T-cell (primary cell): ENCODE data around the gene ONECUT1. TPM values are rescaled to one million over a fixed set of nuclear protein-coding genes. Genes with fewer than 3 reads are reported as not detected.

Experiments used
- ATAC-seq, 4 experiments: fragments of 200-7000 bp in 3 of 4; fragments of 150-1000 bp in 1 of 4; cut with Tn5 transposase; replicated peaks in 1 of 4; 1 replicate in 3 of 4; 2 replicates in 1 of 4; pipeline ENCODE4 v1.10.0; 2021; ENCODE audit warnings: moderate library complexity in 3 of 4, mild to moderate bottlenecking in 2 of 4, moderate number of reproducible peaks in 1 of 4
- CTCF ChIA-PET, 2 donors: fragments of 300-600 bp; sonication (Branson Sonifier 250); formaldehyde crosslinking; loops; one replicate each; lab custom pipeline; 2022; ENCODE audit warnings: antibody characterized with exemption in 2 of 2; lab: Charles Lee
- POLR2A ChIA-PET, 2 donors: fragments of 300-600 bp; sonication (Branson Sonifier 250); formaldehyde crosslinking; loops; one replicate each; lab custom pipeline; 2022; ENCODE audit warnings: antibody characterized with exemption in 2 of 2; lab: Charles Lee
- DNase-seq, 35 experiments: peaks; one replicate each; pipeline versions ENCODE4 v3.0.0 to v3.0.0-alpha.2; 2013 to 2023
- H3K27ac ChIP-seq: one replicate; pipeline ENCODE4 v1.5.1; 2013; ENCODE audit warnings: low read length
- H3K27me3 ChIP-seq, 2 experiments: replicated peaks in 1 of 2; 1 replicate in 1 of 2; 2 replicates in 1 of 2; pipeline versions ENCODE4 v1.6.1 to v1.7.0; 2013; ENCODE audit warnings: low read length in 1 of 2, mixed read lengths in 1 of 2; ENCODE audit not compliant: control insufficient read depth in 2 of 2, insufficient read depth in 2 of 2; ENCODE audit errors: extremely low read depth in 1 of 2
- H3K36me3 ChIP-seq, 2 donors: 1 replicate in 1 of 2; 2 replicates in 1 of 2; pipeline versions ENCODE4 v1.6.1 to v1.7.0; 2013; ENCODE audit warnings: low read length in 1 of 2; ENCODE audit not compliant: control insufficient read depth in 2 of 2, insufficient read depth in 1 of 2; ENCODE audit errors: extremely low read depth in 1 of 2
- H3K4me1 ChIP-seq, 2 experiments: 1 replicate in 1 of 2; 2 replicates in 1 of 2; pipeline versions ENCODE4 v1.6.1 to v1.7.0; 2013; ENCODE audit warnings: low read length in 2 of 2, mixed read lengths in 1 of 2; ENCODE audit not compliant: insufficient read depth in 2 of 2, control insufficient read depth in 1 of 2; ENCODE audit errors: extremely low read depth in 1 of 2
- H3K4me3 ChIP-seq, 2 donors: 1 replicate in 1 of 2; 2 replicates in 1 of 2; pipeline versions ENCODE4 v1.5.1 to v1.7.0; 2013; ENCODE audit warnings: mild to moderate bottlenecking in 2 of 2, low read length in 1 of 2, moderate library complexity in 1 of 2; ENCODE audit not compliant: control insufficient read depth in 1 of 2; ENCODE audit errors: extremely low read depth in 1 of 2
- H3K9me3 ChIP-seq: 2 replicates; pipeline ENCODE4 v1.7.0; 2013
- H3K27ac Mint-ChIP-seq, 2 donors: one replicate each; pipeline ENCODE4 v1.8.0; 2020 to 2021; ENCODE audit warnings: mild to moderate bottlenecking in 2 of 2, mixed read lengths in 2 of 2
- H3K27me3 Mint-ChIP-seq, 2 donors: one replicate each; pipeline ENCODE4 v1.8.0; 2021 to 2022; ENCODE audit warnings: mixed read lengths in 2 of 2
- H3K36me3 Mint-ChIP-seq: one replicate; pipeline ENCODE4 v1.8.0; 2021; ENCODE audit warnings: mixed read lengths
- H3K4me1 Mint-ChIP-seq, 3 donors: one replicate each; pipeline ENCODE4 v1.8.0; 2020 to 2022; ENCODE audit warnings: mixed read lengths in 3 of 3, mild to moderate bottlenecking in 1 of 3
- H3K4me3 Mint-ChIP-seq, 3 donors: one replicate each; pipeline ENCODE4 v1.8.0; 2020 to 2022; ENCODE audit warnings: mild to moderate bottlenecking in 3 of 3, mixed read lengths in 3 of 3, moderate library complexity in 3 of 3
- H3K9me3 Mint-ChIP-seq, 3 donors: one replicate each; pipeline ENCODE4 v1.8.0; 2020 to 2022; ENCODE audit warnings: mixed read lengths in 3 of 3
- WGBS: methylation state at CpG from one replicate; pipeline ENCODE4 v1.1.5; 2013; ENCODE audit warnings: missing lambda C conversion rate; ENCODE audit not compliant: insufficient coverage; 5-methylcytosine and 5-hydroxymethylcytosine counted together
- total RNA-seq, 35 experiments: library from RNA in 6 of 35; stranded (reverse) in 6 of 35; fragments of 120-200 nt in 1 of 35; gene quantifications; one replicate each; pipeline versions ENCODE4 v1.2.1 to v1.2.4 and lab custom pipeline; 2013 to 2026

The ONECUT1 gene
- total RNA-seq, 5 donors from 2014 or later (not counting 1 experiment from before 2014, with no cell fraction given): 0.13 TPM; not detected in 4

DNA sequence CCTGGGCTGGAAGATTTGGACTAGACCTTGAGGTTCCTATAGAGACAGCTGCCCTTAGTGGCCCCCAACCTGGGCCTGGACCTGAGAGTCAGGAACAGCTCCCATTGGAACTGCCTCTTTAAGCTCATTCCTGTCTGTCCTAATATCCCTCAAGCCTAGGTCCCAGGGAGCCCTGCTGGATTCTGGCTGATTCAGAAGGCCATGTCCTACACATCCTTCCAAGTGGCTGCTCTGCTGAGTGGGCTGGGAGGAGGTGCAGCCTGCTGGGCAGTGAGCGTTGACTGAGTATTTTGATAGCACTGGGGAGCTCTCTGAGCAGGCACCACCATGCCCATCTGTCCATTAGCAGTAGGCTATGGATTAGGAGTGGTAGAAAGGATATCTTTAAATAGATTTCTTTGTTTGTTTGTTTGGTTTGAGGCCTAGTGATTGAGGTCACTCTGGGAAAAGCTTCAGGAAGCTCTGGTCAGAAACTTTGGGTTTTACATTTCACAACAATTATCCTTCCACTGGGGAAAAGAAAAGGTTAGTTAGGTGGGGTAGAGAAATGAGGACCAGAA lies 56.4 kb downstream of the ONECUT1 start:
- no peak overlapping the region for H3K4me3 ChIP-seq
- peaks cover 0 to 1% of the 10 kb centered on the region in 2 donors for H3K27me3 Mint-ChIP-seq
- WGBS: no CpG with 5 or more reads among the region's 1 CpG

GRCh38 chr15:52733088-52733487 lies 57.0 kb downstream of the ONECUT1 start:
- H3K27ac ChIP-seq: no peak overlapping the region
- DNase-seq (no peak), ATAC-seq (no peak)
- H3K27me3 ChIP-seq: no peaks in the 10 kb centered on the region
- CTCF ChIA-PET: interaction anchor here (0.6 to 3.5 kb wide), 7 partner anchors 32 to 477 kb away, joined by 3 to 43 read pairs (median 4); no protein-coding TSS in a partner anchor
- peaks cover 9 to 15% of the 10 kb centered on the region in 2 experiments for H3K4me1 ChIP-seq
- no peak overlapping the region for H3K4me3 ChIP-seq
- Mint-ChIP-seq H3K4me3 (no peak overlapping the region), H3K36me3 (no peaks in the 10 kb centered on the region), H3K9me3 (no peaks in the 10 kb centered on the region), H3K27me3 (no peaks in the 10 kb centered on the region), H3K4me1 (peaks cover 13 to 26% (median 24%) of the 10 kb centered on the region in 3 donors), H3K27ac (peak overlapping the region; percentile 3 to 68)
- H3K36me3 ChIP-seq: no peaks in the 10 kb centered on the region
- H3K9me3 ChIP-seq: no peaks in the 10 kb centered on the region
- POLR2A ChIA-PET: no interaction called here

More for the DNA sequence above, 56.4 kb downstream of the ONECUT1 start:
- CTCF ChIA-PET: interaction anchor here (0.8 to 3.5 kb wide), 6 partner anchors 51 to 506 kb away, joined by 3 to 43 read pairs (median 4); no protein-coding TSS in a partner anchor
- no peak for DNase-seq
- POLR2A ChIA-PET: interaction anchor here in 1 of 2 donors (0.6 kb wide), 1 partner anchor 104 kb away, joined by 6 read pairs; no protein-coding TSS in a partner anchor
- H3K27me3 ChIP-seq: no peaks in the 10 kb centered on the region
- H3K4me3 Mint-ChIP-seq: no peak overlapping the region
- no peaks in the 10 kb centered on the region for H3K36me3 ChIP-seq
- no peak for ATAC-seq
- no peak overlapping the region for H3K27ac ChIP-seq
- H3K36me3 Mint-ChIP-seq: no peaks in the 10 kb centered on the region
- H3K4me1 Mint-ChIP-seq: peaks cover 13 to 24% (median 21%) of the 10 kb centered on the region in 3 donors
- peaks cover 9 to 15% of the 10 kb centered on the region in 2 experiments for H3K4me1 ChIP-seq
- H3K9me3 Mint-ChIP-seq: no peaks in the 10 kb centered on the region
- no peaks in the 10 kb centered on the region for H3K9me3 ChIP-seq
- no peak overlapping the region for H3K27ac Mint-ChIP-seq

DNA sequence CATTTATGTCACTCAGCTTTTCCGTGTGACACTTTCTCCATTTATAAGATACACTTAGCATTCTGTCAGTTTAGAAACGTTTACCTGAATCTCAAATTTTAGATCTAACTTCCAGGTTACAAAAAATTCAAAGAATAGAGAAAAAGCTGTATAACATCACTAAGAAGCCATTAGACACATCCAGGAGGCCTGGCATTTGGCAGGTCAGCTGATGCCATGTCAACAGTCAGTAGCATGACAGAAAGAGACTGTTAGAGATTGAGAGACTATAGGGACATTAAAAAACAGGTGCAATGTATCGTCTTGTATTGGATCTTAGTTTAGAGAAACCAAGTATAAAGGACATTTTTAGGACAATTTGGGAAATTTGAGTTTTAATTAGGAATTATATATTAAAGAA lies 57.6 kb downstream of the ONECUT1 start:
- Mint-ChIP-seq H3K27me3 (no peaks in the 10 kb centered on the region), H3K4me1 (peaks cover 13 to 26% (median 24%) of the 10 kb centered on the region in 3 donors), H3K27ac (peak overlapping the region; percentile 36 to 56), H3K4me3 (no peak overlapping the region), H3K9me3 (no peaks in the 10 kb centered on the region), H3K36me3 (no peaks in the 10 kb centered on the region)
- H3K9me3 ChIP-seq: no peaks in the 10 kb centered on the region
- no peak for DNase-seq
- no peak overlapping the region for H3K4me3 ChIP-seq
- no peaks in the 10 kb centered on the region for H3K36me3 ChIP-seq
- no peak for ATAC-seq
- no CpG with 5 or more reads among the region's 3 CpGs for WGBS
- ChIA-PET CTCF (interaction anchor here (0.6 to 0.7 kb wide), 2 partner anchors 31 to 356 kb away, joined by 3 to 4 read pairs; no protein-coding TSS in a partner anchor), POLR2A (no interaction called here)
- peaks cover 9 to 15% of the 10 kb centered on the region in 2 experiments for H3K4me1 ChIP-seq
- no peak overlapping the region for H3K27ac ChIP-seq
- no peaks in the 10 kb centered on the region for H3K27me3 ChIP-seq

GRCh38 chr15:52731732-52732470 lies 58.2 kb downstream of the ONECUT1 start:
- Mint-ChIP-seq H3K9me3 (no peaks in the 10 kb centered on the region), H3K27me3 (no peaks in the 10 kb centered on the region), H3K27ac (peak overlapping the region; percentile 6 to 90), H3K36me3 (no peaks in the 10 kb centered on the region), H3K4me1 (peaks cover 13 to 26% (median 24%) of the 10 kb centered on the region in 3 donors), H3K4me3 (no peak overlapping the region)
- Histone ChIP-seq H3K27ac (no peak overlapping the region), H3K27me3 (no peaks in the 10 kb centered on the region), H3K4me1 (peaks cover 9 to 15% of the 10 kb centered on the region in 2 experiments), H3K9me3 (no peaks in the 10 kb centered on the region), H3K4me3 (no peak overlapping the region), H3K36me3 (no peaks in the 10 kb centered on the region)
- POLR2A ChIA-PET: interaction anchor here in 1 of 2 donors (0.6 to 0.7 kb wide), 3 partner anchors 72 to 604 kb away, joined by 3 to 4 read pairs (median 4); no protein-coding TSS in a partner anchor
- no CpG with 5 or more reads among the region's 2 CpGs for WGBS
- DNase-seq (no peak), ATAC-seq (no peak)
- CTCF ChIA-PET: interaction anchor here (0.6 to 1.7 kb wide), 5 partner anchors 37 to 475 kb away, joined by 3 to 7 read pairs (median 3); no protein-coding TSS in a partner anchor

DNA sequence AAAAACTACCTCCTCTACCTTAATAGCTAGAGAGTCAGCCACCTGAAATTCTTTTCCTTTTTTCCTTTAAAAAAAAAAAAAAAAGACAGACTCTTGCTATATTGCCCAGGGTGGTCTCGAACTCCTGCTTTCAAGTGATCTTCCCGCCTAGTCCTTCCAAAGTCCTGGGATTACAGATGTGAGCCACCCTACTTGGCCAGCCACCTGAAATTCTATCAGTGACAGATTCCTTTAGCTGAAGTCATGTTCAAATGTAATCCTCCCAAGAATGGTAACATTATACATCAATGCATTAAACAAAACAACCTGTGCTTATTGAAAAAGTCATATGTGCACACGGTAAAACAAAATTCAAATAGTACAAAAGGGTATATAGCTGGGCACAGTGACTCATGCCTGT lies 59.1 kb downstream of the ONECUT1 start:
- no peak for DNase-seq
- ChIA-PET POLR2A (interaction anchor here in 1 of 2 donors (0.6 to 0.7 kb wide), 3 partner anchors 71 to 554 kb away, joined by 4 read pairs; no protein-coding TSS in a partner anchor), CTCF (interaction anchor here (0.5 to 1.7 kb wide), 12 partner anchors 21 to 560 kb away, joined by 3 to 7 read pairs (median 4); no protein-coding TSS in a partner anchor)
- Histone ChIP-seq H3K27ac (no peak overlapping the region), H3K27me3 (no peaks in the 10 kb centered on the region), H3K4me1 (peaks cover 9 to 15% of the 10 kb centered on the region in 2 experiments), H3K9me3 (no peaks in the 10 kb centered on the region), H3K4me3 (no peak overlapping the region), H3K36me3 (no peaks in the 10 kb centered on the region)
- Mint-ChIP-seq H3K27ac (peak overlapping the region; percentile 87 to 90), H3K4me1 (peaks cover 13 to 26% (median 24%) of the 10 kb centered on the region in 3 donors), H3K36me3 (no peaks in the 10 kb centered on the region), H3K4me3 (no peak overlapping the region), H3K27me3 (no peaks in the 10 kb centered on the region), H3K9me3 (no peaks in the 10 kb centered on the region)
- ATAC-seq: no peak
- no CpG with 5 or more reads among the region's 3 CpGs for WGBS

DNA sequence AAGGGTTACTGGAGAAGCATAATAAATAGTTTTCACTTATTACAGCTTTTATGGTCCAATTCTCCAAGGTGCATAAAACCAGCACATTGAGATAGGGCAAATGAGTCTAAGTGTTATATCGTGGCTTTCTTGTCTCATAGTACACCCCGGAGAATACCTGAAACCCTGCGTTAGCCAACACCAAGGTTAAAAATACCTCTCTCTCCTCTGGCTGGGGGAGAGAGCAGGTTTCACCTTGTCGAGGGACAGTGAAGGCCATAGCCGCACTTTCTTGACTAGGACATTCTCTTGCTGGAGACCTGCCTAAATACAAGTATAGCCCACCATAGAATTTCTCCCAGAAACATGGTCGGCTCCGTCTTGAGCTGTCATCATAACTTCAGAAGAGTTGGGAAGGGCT lies 59.5 kb downstream of the ONECUT1 start:
- H3K9me3 Mint-ChIP-seq: no peaks in the 10 kb centered on the region
- Histone ChIP-seq H3K36me3 (no peaks in the 10 kb centered on the region), H3K4me1 (peaks cover 9 to 15% of the 10 kb centered on the region in 2 experiments), H3K27ac (peak overlapping the region; percentile 21), H3K9me3 (no peaks in the 10 kb centered on the region), H3K27me3 (no peaks in the 10 kb centered on the region), H3K4me3 (no peak overlapping the region)
- peaks cover 13 to 26% (median 24%) of the 10 kb centered on the region in 3 donors for H3K4me1 Mint-ChIP-seq
- ATAC-seq: peak in 1 of 4 experiments; percentile 7
- H3K4me3 Mint-ChIP-seq: peak overlapping the region in 1 of 3 donors; percentile 53
- H3K36me3 Mint-ChIP-seq: no peaks in the 10 kb centered on the region
- ChIA-PET CTCF (interaction anchor here (0.6 to 1.7 kb wide), 7 partner anchors 20 to 560 kb away, joined by 3 to 7 read pairs (median 4); no protein-coding TSS in a partner anchor), POLR2A (no interaction called here)
- no peaks in the 10 kb centered on the region for H3K27me3 Mint-ChIP-seq
- DNase-seq: no peak
- H3K27ac Mint-ChIP-seq: peak overlapping the region; percentile 82 to 90
- WGBS: 100% methylated on average over 4 of the region's 7 CpGs
